CD4-positive, alpha-beta memory T cell (primary cell): Measurements from ENCODE around the gene TENM3. TPM values are rescaled to one million over a fixed set of nuclear protein-coding genes. Genes with fewer than 3 reads are reported as not detected.

Experiments
- CTCF ChIA-PET: fragments of 350-600 bp; sonication (Branson Sonifier 250); formaldehyde crosslinking; loops from one replicate; lab custom pipeline; 2021; ENCODE audit warnings: inconsistent platforms; ENCODE audit not compliant: partially characterized antibody; lab: Charles Lee
- POLR2A ChIA-PET: fragments of 350-600 bp; sonication (Branson Sonifier 250); formaldehyde crosslinking; loops from one replicate; lab custom pipeline; 2021; ENCODE audit not compliant: partially characterized antibody; lab: Charles Lee
- DNase-seq, 5 donors: peaks; one replicate each; pipeline versions ENCODE4 v3.0.0 to v3.0.0-alpha.2; 2020 to 2022; ENCODE audit warnings: mixed read lengths in 1 of 5
- H3K27ac ChIP-seq: one replicate; pipeline ENCODE4 v1.7.0; 2013; ENCODE audit warnings: low read depth, low read length
- H3K27me3 ChIP-seq: 2 replicates; pipeline ENCODE4 v1.7.0; 2013; ENCODE audit warnings: mild to moderate bottlenecking, low read length, moderate library complexity; ENCODE audit not compliant: insufficient read depth
- H3K36me3 ChIP-seq: 2 replicates; pipeline ENCODE4 v1.7.0; 2013; ENCODE audit warnings: mild to moderate bottlenecking, low read length, moderate library complexity; ENCODE audit not compliant: insufficient read depth
- H3K4me1 ChIP-seq: 2 replicates; pipeline ENCODE4 v1.7.0; 2013; ENCODE audit warnings: mild to moderate bottlenecking, low read length, moderate library complexity; ENCODE audit not compliant: insufficient read depth
- H3K4me3 ChIP-seq, 2 donors: one replicate each; pipeline ENCODE4 v1.7.0; 2013; ENCODE audit warnings: low read length in 2 of 2, mild to moderate bottlenecking in 1 of 2
- H3K9me3 ChIP-seq, 2 donors: one replicate each; pipeline ENCODE4 v1.7.0; 2013; ENCODE audit warnings: low read length in 2 of 2, control low read depth in 1 of 2; ENCODE audit not compliant: control insufficient read depth in 1 of 2
- H3K27ac Mint-ChIP-seq, 7 donors: one replicate each; pipeline ENCODE4 v1.8.0; 2020 to 2021; ENCODE audit warnings: mixed read lengths in 7 of 7, mild to moderate bottlenecking in 6 of 7, inconsistent platforms in 3 of 7, moderate library complexity in 3 of 7
- H3K27me3 Mint-ChIP-seq, 2 donors: one replicate each; pipeline ENCODE4 v1.8.0; 2020 to 2021; ENCODE audit warnings: mixed read lengths in 2 of 2
- H3K36me3 Mint-ChIP-seq, 2 donors: one replicate each; pipeline ENCODE4 v1.8.0; 2020 to 2021; ENCODE audit warnings: mixed read lengths in 2 of 2, inconsistent platforms in 1 of 2, mild to moderate bottlenecking in 1 of 2
- H3K4me1 Mint-ChIP-seq, 4 donors: one replicate each; pipeline ENCODE4 v1.8.0; 2020 to 2021; ENCODE audit warnings: mixed read lengths in 4 of 4, mild to moderate bottlenecking in 1 of 4
- H3K4me3 Mint-ChIP-seq, 8 donors: one replicate each; pipeline ENCODE4 v1.8.0; 2020 to 2021; ENCODE audit warnings: mixed read lengths in 8 of 8, mild to moderate bottlenecking in 7 of 8, moderate library complexity in 6 of 8, inconsistent platforms in 3 of 8
- H3K9me3 Mint-ChIP-seq, 8 donors: one replicate each; pipeline ENCODE4 v1.8.0; 2020 to 2021; ENCODE audit warnings: mixed read lengths in 8 of 8, mild to moderate bottlenecking in 5 of 8, inconsistent platforms in 3 of 8, moderate library complexity in 1 of 8
- intact Hi-C: fragments of 100-400 bp; cut with micrococcal nuclease; formaldehyde crosslinking; loops from one replicate; pipeline ENCODE4 v1.15.1; 2023
- polyA plus RNA-seq, 2 donors: library from polyadenylated mRNA; unstranded; fragments of 300-500 nt; fragmentation: Illumina TruSeq; gene quantifications; one replicate each; pipeline ENCODE4 v1.2.3, GENCODE V29; 2021
- total RNA-seq, 2 experiments: library from RNA; stranded (reverse); gene quantifications; one replicate each; pipeline ENCODE4 v1.2.3, GENCODE V29; 2021

The TENM3 gene
- total and polyA plus RNA-seq, 4 experiments from 2014 or later = not detected

GRCh38 chr4:182624281-182624680 lies 381.1 kb downstream of the TENM3 start:
- H3K4me3 Mint-ChIP-seq = no peak overlapping the region
- H3K27me3 Mint-ChIP-seq = no peaks in the 10 kb centered on the region
- no peaks in the 10 kb centered on the region for H3K4me1 Mint-ChIP-seq
- ChIA-PET CTCF (no interaction called here), POLR2A (no interaction called here)
- H3K27ac Mint-ChIP-seq = no peak overlapping the region
- Histone ChIP-seq H3K4me1 (no peaks in the 10 kb centered on the region), H3K27ac (no peak overlapping the region), H3K27me3 (no peaks in the 10 kb centered on the region), H3K9me3 (no peaks in the 10 kb centered on the region), H3K36me3 (no peaks in the 10 kb centered on the region), H3K4me3 (no peak overlapping the region)
- intact Hi-C loops = no loop called here
- H3K36me3 Mint-ChIP-seq = no peaks in the 10 kb centered on the region
- H3K9me3 Mint-ChIP-seq = no peaks in the 10 kb centered on the region
- DNase-seq = no peak

DNA sequence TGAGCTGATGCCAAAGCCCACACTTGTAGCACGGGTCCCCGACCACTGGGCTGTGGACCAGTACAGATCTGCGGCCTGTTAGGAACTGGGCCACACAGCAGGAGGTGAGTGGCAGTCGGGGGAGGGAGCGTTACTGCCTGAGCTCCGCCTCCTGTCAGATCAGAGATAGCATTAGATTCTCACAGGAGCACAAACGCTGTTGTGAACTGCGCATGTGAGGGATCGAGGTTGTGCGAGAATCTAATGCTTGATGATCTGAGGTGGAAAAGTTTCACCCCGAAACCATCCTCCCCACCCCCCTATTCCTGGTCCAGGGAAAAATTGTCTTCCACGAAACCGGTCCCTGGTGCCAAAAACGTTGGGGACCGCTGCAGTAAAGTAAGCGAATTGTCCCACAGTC lies 382.0 kb downstream of the TENM3 start:
- Mint-ChIP-seq H3K36me3 (no peaks in the 10 kb centered on the region), H3K27me3 (no peaks in the 10 kb centered on the region), H3K9me3 (no peaks in the 10 kb centered on the region), H3K27ac (no peak overlapping the region), H3K4me1 (no peaks in the 10 kb centered on the region), H3K4me3 (no peak overlapping the region)
- POLR2A ChIA-PET = no interaction called here
- Histone ChIP-seq H3K27me3 (no peaks in the 10 kb centered on the region), H3K9me3 (no peaks in the 10 kb centered on the region), H3K4me1 (no peaks in the 10 kb centered on the region), H3K27ac (no peak overlapping the region), H3K36me3 (no peaks in the 10 kb centered on the region), H3K4me3 (no peak overlapping the region)
- DNase-seq = no peak
- intact Hi-C loops = no loop called here
- CTCF ChIA-PET = no interaction called here

GRCh38 chr4:182627996-182628395 lies 384.8 kb downstream of the TENM3 start:
- no peaks in the 10 kb centered on the region for H3K9me3 ChIP-seq
- H3K27me3 Mint-ChIP-seq = no peaks in the 10 kb centered on the region
- H3K4me3 Mint-ChIP-seq = no peak overlapping the region
- no peaks in the 10 kb centered on the region for H3K4me1 Mint-ChIP-seq
- no peaks in the 10 kb centered on the region for H3K36me3 Mint-ChIP-seq
- H3K27ac ChIP-seq = no peak overlapping the region
- ChIA-PET POLR2A (no interaction called here), CTCF (no interaction called here)
- H3K4me1 ChIP-seq = no peaks in the 10 kb centered on the region
- DNase-seq = no peak
- intact Hi-C loops = no loop called here
- no peak overlapping the region for H3K4me3 ChIP-seq
- no peaks in the 10 kb centered on the region for H3K27me3 ChIP-seq
- H3K36me3 ChIP-seq = no peaks in the 10 kb centered on the region
- no peak overlapping the region for H3K27ac Mint-ChIP-seq
- no peaks in the 10 kb centered on the region for H3K9me3 Mint-ChIP-seq

DNA sequence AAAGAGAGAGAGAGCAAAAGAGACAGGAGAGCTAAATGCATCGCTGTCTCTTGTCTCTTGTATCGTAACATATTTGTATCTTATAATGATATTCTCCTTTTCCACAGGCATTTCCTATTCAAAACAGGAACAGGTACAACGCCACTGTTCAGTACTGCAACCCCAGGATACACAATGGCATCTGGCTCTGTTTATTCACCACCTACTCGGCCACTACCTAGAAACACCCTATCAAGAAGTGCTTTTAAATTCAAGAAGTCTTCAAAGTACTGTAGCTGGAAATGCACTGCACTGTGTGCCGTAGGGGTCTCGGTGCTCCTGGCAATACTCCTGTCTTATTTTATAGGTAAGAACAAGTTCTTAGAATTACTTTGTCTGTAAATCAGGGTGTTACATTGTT lies 385.3 kb downstream of the TENM3 start:
- H3K9me3 ChIP-seq = no peaks in the 10 kb centered on the region
- no peaks in the 10 kb centered on the region for H3K27me3 ChIP-seq
- H3K4me3 Mint-ChIP-seq = no peak overlapping the region
- no peaks in the 10 kb centered on the region for H3K4me1 ChIP-seq
- no peaks in the 10 kb centered on the region for H3K36me3 Mint-ChIP-seq
- ChIA-PET POLR2A (no interaction called here), CTCF (no interaction called here)
- DNase-seq = no peak
- no peaks in the 10 kb centered on the region for H3K9me3 Mint-ChIP-seq
- no peaks in the 10 kb centered on the region for H3K36me3 ChIP-seq
- no peak overlapping the region for H3K4me3 ChIP-seq
- no peak overlapping the region for H3K27ac ChIP-seq
- intact Hi-C loops = no loop called here
- peaks cover 0 to under 1% of the 10 kb centered on the region in 2 donors for H3K27me3 Mint-ChIP-seq
- H3K4me1 Mint-ChIP-seq = no peaks in the 10 kb centered on the region
- H3K27ac Mint-ChIP-seq = no peak overlapping the region

DNA sequence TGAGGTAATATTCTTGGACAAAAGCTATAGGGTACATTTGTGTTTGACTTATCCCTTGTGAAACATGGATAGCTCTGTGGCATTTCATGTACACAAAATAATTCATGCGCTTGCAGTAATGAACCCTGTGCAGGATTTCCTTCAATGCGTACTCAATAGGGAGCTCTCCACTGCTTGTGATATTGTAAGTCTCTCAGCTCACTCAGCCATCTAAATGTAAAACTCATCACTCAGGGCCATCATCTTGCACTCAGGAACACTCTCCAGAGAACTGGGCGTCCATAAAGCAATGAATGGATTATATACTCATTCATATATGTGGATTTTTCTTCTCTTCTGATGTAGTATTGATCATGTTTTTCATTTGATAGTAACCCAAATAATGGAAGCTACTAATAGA lies 385.9 kb downstream of the TENM3 start:
- Mint-ChIP-seq H3K9me3 (no peaks in the 10 kb centered on the region), H3K27me3 (peaks cover 0 to 2% of the 10 kb centered on the region in 2 donors), H3K27ac (no peak overlapping the region), H3K4me3 (no peak overlapping the region), H3K36me3 (no peaks in the 10 kb centered on the region), H3K4me1 (no peaks in the 10 kb centered on the region)
- POLR2A ChIA-PET = no interaction called here
- Histone ChIP-seq H3K4me3 (no peak overlapping the region), H3K27ac (no peak overlapping the region), H3K27me3 (no peaks in the 10 kb centered on the region), H3K4me1 (no peaks in the 10 kb centered on the region), H3K36me3 (no peaks in the 10 kb centered on the region), H3K9me3 (no peaks in the 10 kb centered on the region)
- intact Hi-C loops = no loop called here
- CTCF ChIA-PET = no interaction called here
- no peak for DNase-seq

DNA sequence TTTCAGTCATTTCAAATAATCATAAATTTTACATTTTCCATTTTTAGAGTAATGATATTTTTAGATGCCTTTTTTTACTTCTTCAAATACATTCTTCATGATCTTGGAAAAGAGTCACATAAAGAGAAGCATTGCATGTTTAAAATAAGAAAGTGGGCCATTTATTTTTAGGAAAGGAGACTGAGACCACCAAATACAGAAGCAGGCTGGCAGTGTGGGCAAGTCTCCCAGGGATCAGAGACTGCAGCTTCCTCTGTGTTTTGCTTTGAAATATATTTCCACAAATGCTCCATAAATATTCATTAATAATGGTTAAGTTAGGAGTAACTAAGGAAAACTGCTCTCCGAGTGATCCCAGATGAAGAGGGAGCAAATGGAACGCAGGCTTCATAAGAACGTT lies 397.3 kb downstream of the TENM3 start:
- Mint-ChIP-seq H3K27ac (no peak overlapping the region), H3K4me1 (no peaks in the 10 kb centered on the region), H3K27me3 (peaks cover 0 to 3% of the 10 kb centered on the region in 2 donors), H3K36me3 (no peaks in the 10 kb centered on the region), H3K4me3 (no peak overlapping the region), H3K9me3 (peaks cover 0 to 5% (median 0%) of the 10 kb centered on the region in 8 donors)
- Histone ChIP-seq H3K27ac (no peak overlapping the region), H3K9me3 (no peaks in the 10 kb centered on the region), H3K4me1 (no peaks in the 10 kb centered on the region), H3K36me3 (no peaks in the 10 kb centered on the region), H3K27me3 (no peaks in the 10 kb centered on the region), H3K4me3 (no peak overlapping the region)
- ChIA-PET POLR2A (no interaction called here), CTCF (no interaction called here)
- no peak for DNase-seq
- intact Hi-C loops = no loop called here

DNA sequence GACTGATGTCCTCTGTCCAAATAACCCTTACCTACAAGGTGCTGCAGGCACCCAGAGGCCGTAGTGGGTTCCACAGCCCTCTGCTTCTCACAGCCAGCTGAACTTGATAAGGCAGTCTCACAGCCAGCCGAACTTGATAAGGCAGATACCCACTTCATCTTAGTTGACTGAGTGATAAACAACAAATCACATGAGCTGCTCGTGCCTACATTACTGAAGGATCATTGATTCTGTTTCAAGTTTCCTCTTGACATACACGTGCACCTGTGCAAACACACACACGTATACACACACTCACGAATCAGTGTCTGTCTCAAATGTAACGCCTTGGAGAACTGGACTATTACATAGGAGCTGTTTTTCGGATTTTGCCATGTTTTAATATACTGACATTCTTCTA lies 397.7 kb downstream of the TENM3 start:
- peaks cover 0 to 7% (median 0%) of the 10 kb centered on the region in 8 donors for H3K9me3 Mint-ChIP-seq
- Histone ChIP-seq H3K9me3 (no peaks in the 10 kb centered on the region), H3K4me3 (no peak overlapping the region), H3K36me3 (no peaks in the 10 kb centered on the region), H3K4me1 (no peaks in the 10 kb centered on the region), H3K27ac (no peak overlapping the region), H3K27me3 (no peaks in the 10 kb centered on the region)
- no peaks in the 10 kb centered on the region for H3K4me1 Mint-ChIP-seq
- no peak overlapping the region for H3K4me3 Mint-ChIP-seq
- intact Hi-C loops = no loop called here
- DNase-seq = no peak
- peaks cover 0 to 3% of the 10 kb centered on the region in 2 donors for H3K27me3 Mint-ChIP-seq
- POLR2A ChIA-PET = no interaction called here
- CTCF ChIA-PET = no interaction called here
- no peak overlapping the region for H3K27ac Mint-ChIP-seq
- H3K36me3 Mint-ChIP-seq = no peaks in the 10 kb centered on the region

- Mint-ChIP-seq H3K4me3 (no peak overlapping the region), H3K36me3 (no peaks in the 10 kb centered on the region), H3K4me1 (no peaks in the 10 kb centered on the region), H3K27me3 (peaks cover 0 to 1% of the 10 kb centered on the region in 2 donors), H3K9me3 (peaks cover 0 to 7% (median under 1%) of the 10 kb centered on the region in 8 donors), H3K27ac (no peak overlapping the region)
- ChIA-PET POLR2A (no interaction called here), CTCF (no interaction called here)
- Histone ChIP-seq H3K4me1 (no peaks in the 10 kb centered on the region), H3K4me3 (no peak overlapping the region), H3K36me3 (no peaks in the 10 kb centered on the region), H3K27ac (no peak overlapping the region), H3K9me3 (no peaks in the 10 kb centered on the region), H3K27me3 (no peaks in the 10 kb centered on the region)
- DNase-seq = no peak
- intact Hi-C loops = no loop called here
Observed at GRCh38 chr4:182642831-182643230, 399.6 kb downstream of the TENM3 start.
